ENCODE data around the gene CATSPER1.

DNA sequence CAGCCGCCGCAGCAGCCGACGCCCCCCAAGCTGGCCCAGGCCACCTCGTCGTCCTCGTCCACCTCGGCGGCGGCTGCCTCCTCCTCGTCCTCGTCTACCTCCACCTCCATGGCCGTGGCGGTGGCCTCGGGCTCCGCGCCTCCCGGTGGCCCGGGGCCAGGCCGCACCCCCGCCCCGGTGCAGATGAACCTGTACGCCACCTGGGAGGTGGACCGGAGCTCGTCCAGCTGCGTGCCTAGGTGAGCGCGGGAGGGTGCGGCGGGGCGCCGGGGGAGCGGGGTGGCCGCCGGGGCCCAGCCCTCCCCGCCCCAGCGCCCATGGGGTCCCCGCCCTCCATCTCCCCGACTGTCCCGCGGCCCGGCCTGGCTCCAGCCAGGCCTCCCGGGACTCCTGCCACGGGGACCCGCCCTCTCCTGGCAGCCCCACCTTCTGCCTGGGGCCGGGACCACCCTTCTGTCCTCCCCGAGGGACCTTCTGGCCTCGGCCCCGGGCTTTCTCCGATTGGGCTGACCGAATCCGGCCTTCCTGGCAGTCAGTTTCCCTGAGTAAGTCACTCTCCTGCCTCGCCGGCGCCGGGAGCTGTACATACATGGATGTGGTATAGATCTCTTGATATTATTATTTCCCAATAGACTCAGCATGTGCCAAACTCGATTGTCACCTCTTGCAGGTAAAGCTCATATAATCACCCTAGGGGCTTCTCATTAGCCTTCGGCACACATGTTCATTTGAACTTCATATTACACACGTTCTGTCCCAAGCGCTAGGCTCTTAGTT is 44.5 kb upstream of the CATSPER1 start:
- TF ChIP-seq, protein P1, sequence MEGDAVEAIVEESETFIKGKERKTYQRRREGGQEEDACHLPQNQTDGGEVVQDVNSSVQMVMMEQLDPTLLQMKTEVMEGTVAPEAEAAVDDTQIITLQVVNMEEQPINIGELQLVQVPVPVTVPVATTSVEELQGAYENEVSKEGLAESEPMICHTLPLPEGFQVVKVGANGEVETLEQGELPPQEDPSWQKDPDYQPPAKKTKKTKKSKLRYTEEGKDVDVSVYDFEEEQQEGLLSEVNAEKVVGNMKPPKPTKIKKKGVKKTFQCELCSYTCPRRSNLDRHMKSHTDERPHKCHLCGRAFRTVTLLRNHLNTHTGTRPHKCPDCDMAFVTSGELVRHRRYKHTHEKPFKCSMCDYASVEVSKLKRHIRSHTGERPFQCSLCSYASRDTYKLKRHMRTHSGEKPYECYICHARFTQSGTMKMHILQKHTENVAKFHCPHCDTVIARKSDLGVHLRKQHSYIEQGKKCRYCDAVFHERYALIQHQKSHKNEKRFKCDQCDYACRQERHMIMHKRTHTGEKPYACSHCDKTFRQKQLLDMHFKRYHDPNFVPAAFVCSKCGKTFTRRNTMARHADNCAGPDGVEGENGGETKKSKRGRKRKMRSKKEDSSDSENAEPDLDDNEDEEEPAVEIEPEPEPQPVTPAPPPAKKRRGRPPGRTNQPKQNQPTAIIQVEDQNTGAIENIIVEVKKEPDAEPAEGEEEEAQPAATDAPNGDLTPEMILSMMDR (conservative IDR thresholded peaks at IDR 0.05; ENCODE audit: low read depth, low read length) = no peak
- no peak for TF ChIP-seq EZH2 (IDR thresholded peaks at IDR 0.05; ENCODE audit: borderline replicate concordance, low read depth, low read length, poor library complexity, severe bottlenecking)

Data from A673 (cell line).